GM18909 (cell line): ENCODE data around the gene TRA2B.
"Not testable (repeated sequence)": the region's sequence is repeated elsewhere in the genome, so short reads cannot be mapped to it uniquely, and the experiment has no call there.

Experiments used
- ATAC-seq: cut with Tn5 transposase; IDR thresholded peaks from one replicate; pipeline ENCODE4 v1.9.1; 2021; ENCODE audit warnings: mild to moderate bottlenecking; ENCODE audit not compliant: unreplicated experiment, poor library complexity

TRA2B gene

GRCh38 chr3:185929192-185930151 lies 8.3 kb downstream of the TRA2B start:
- no peak for ATAC-seq

- no peak for ATAC-seq
Observed at GRCh38 chr3:185928496-185928895, 9.3 kb downstream of the TRA2B start.

GRCh38 chr3:185927501-185928200 lies 10.2 kb downstream of the TRA2B start:
- no peak for ATAC-seq

DNA sequence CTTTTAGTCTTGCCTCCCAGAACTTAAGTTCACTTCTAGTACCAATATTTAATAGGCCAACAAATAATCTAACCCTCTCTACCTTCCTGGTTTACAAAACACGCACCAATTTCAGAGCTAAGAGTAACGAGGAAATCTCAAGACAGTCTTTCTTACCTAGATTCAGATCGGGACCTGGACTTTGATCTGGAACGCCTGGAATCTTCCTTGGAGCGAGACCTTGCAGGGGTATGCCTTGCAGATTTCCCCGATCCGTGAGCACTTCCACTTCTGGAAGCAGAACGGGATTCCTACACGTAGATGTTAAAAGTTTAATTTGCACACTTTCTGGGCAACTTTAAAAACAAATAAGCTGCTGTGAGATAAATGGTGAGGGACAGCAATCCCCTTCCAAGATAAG lies 11.4 kb downstream of the TRA2B start:
- no peak for ATAC-seq

DNA sequence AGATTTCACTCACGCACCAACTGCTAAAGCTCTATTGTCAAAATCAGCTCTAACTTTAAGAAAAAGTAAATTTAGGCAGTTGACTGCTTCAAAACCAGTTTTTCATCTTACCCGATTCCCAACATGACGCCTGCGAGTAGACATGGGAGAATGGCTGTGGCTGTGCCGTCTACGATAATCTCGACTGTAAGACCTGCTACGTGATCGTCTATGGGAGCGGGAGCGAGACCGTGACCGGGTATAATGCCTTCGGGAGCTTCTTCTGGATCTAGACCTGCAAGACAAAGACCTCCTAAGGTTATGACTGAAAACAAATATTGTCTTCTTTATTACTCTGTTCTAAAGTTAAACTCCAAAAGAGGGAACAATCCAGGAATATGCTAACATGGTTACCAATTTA lies 12.5 kb downstream of the TRA2B start:
- ATAC-seq, result no peak

DNA sequence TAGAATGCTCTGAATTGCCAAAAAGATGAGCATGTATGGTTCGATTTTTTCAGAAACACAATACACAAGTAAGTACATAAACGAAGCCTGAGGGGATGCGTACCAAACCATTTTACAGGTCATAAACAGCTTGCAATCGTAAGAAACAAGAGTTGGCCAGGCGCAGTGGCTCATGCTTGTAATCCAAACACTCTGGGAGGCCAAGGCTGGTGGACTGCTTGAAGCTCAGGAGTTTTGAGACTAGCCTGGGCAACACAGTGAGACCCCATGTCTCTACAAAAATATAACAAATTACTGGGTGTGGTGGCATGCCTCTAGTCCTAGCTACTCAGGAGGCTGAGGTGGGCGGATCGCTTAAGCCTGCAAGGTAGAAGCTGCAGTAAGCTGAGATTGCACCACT lies 13.4 kb downstream of the TRA2B start:
- ATAC-seq, result no peak

GRCh38 chr3:185920184-185920583 lies 17.6 kb downstream of the TRA2B start:
- no peak for ATAC-seq

GRCh38 chr3:185916042-185916833 lies 21.6 kb downstream of the TRA2B start:
- ATAC-seq, result no peak

- no peak for ATAC-seq
Observed at GRCh38 chr3:185915642-185916041, 22.2 kb downstream of the TRA2B start.

- no peak for ATAC-seq
Observed at GRCh38 chr3:185914911-185915629, 22.7 kb downstream of the TRA2B start.

DNA sequence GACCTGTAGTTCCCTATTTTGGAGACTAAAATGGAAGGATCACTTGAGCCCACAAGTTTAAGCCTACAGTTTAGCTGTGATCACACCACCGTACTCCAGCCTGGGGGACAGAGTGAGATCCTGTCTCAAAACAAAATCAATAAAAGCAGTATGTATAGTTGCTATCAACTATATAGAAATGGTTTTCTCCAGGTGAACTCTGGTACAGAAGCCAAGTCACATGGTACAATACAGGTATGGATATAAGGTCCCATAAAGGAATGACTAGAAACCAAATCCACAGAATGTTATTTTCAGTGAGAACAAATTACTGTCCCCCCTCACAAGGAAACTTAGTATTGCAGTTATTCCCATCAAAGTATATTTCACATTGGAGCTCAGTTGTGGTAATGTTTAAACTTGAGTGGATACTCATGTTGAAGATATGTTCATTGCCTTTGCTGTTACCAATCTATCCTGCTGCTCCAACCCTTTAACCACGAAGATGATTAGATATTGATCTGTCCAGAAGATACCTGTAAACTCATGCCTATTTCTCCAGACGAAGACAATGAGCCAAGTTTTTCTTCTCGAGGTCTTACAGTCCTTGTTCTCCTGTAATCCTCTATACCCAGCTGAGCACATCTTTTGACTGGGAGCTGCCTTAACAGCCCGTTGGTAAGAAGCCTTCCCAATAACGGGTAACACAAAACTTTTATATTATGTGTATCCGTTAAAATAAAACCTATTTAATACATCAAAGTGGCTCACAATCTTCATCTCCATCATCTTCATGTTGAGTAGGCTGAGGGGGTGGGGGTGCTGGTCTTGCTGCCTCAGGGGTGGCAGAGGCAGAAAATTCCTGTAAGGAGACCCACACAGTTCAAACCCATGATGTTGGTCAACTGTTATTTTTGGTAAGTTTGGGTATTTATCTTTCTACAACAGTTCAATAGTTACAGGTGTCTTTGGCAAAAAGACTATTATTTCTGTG lies 24.6 kb downstream of the TRA2B start:
- ATAC-seq, result no peak

GRCh38 chr3:185912512-185912911 lies 25.3 kb downstream of the TRA2B start:
- no peak for ATAC-seq

DNA sequence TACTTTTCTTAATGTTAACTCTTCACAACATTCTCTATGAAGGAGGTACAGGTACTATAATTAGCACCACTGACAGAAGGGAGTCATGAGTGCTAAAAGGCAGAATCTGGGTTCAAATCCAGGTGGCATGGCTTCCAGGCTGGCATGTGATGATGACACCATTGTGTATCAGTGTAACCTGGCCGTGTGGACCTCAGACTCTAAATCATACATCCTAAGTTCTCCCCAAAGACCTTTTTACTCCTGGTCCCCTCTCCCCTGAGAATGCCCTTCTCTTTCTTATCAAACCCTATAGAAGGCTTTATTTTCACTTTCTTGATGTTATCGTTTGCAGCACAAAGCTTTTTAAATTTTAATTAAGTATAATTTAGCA lies 26.8 kb downstream of the TRA2B start:
- not testable (repeated sequence) for ATAC-seq

- not testable (repeated sequence) for ATAC-seq
Observed at GRCh38 chr3:185910322-185911075, 27.3 kb downstream of the TRA2B start.

DNA sequence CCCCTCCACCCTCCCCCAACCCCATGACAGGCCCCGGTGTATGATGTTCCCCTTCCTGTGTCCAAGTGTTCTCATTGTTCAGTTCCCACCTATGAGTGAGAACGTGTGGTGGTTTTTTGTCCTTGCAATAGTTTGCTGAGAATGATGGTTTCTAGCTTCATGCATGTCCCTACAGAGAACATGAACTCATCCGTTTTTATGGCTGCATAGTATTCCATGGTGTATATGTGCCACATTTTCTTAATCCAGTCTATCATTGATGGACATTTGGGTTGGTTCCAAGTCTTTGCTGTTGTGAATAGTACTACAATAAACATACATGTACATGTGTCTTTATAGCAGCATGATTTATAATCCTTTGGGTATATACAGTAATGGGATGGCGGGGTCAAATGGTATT lies 27.9 kb downstream of the TRA2B start:
- ATAC-seq, result not testable (repeated sequence)

GRCh38 chr3:185900228-185900627 lies 37.6 kb downstream of the TRA2B start:
- ATAC-seq, result no peak

DNA sequence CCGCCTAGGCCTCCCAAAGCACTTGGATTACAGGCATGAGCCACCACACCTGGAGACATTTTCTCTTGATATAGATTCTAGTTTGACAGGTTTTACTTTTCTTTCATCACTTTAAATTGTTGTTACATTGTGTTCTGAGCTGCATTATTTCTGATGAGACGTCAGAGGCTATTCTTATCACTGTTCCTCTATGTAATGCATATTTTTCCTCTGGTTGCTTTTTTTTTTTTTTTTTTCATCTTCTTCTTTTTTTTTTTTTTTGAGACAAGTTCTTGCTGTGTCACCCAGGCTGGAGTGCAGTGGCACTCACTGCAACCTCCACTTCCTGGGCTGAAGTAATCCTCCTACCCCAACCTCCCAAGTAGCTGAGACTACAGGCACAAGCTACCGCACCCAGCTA lies 41.2 kb downstream of the TRA2B start:
- no peak for ATAC-seq

GRCh38 chr3:185887066-185887465 lies 50.7 kb downstream of the TRA2B start:
- ATAC-seq, result no peak
